HL-60 (cell line): ENCODE results near the gene MYO16.
"Not testable (repeated sequence)": the region's sequence is repeated elsewhere in the genome, so short reads cannot be mapped to it uniquely, and the experiment has no call there.

Experiments
- DNase-seq, 2 experiments: peaks; one replicate each; pipeline ENCODE4 v3.0.0-alpha.2; 2010 to 2020; ENCODE audit warnings: low read depth in 1 of 2, low spot score in 1 of 2
- H3K27ac ChIP-seq: fragments of 250-450 bp; sonication (Bioruptor Pico); replicated peaks from 2 replicates; pipeline ENCODE4 v1.5.1; 2020; ENCODE audit warnings: mild to moderate bottlenecking, moderate library complexity
- H3K27me3 ChIP-seq: fragments of 250-450 bp; sonication (Bioruptor Pico); 2 replicates; pipeline ENCODE4 v1.5.1; 2021; ENCODE audit warnings: mild to moderate bottlenecking, moderate library complexity; ENCODE audit not compliant: insufficient read depth, poor library complexity, severe bottlenecking
- H3K4me3 ChIP-seq: replicated peaks from 2 replicates; pipeline ENCODE4 v1.5.1; 2011; ENCODE audit warnings: mild to moderate bottlenecking, control low read depth, low read length; ENCODE audit not compliant: insufficient read depth
- GABPA ChIP-seq: IDR thresholded peaks from 2 replicates; pipeline ENCODE4 v1.6.1; 2012; ENCODE audit warnings: low read depth
- POLR2AphosphoS5 ChIP-seq: IDR thresholded peaks from 2 replicates; pipeline ENCODE4 v1.6.1; 2012; ENCODE audit warnings: low read depth
- REST ChIP-seq: IDR thresholded peaks from 2 replicates; pipeline ENCODE4 v1.6.1; 2012; ENCODE audit warnings: low read depth; ENCODE audit not compliant: insufficient replicate concordance
- SPI1 ChIP-seq: IDR thresholded peaks from 2 replicates; pipeline ENCODE4 v1.6.1; 2012; ENCODE audit warnings: low read depth, mild to moderate bottlenecking, borderline replicate concordance
- TF ChIP-seq, protein P1 (sequence below): IDR thresholded peaks from one replicate; pipeline ENCODE4 v1.5.1; 2011; ENCODE audit warnings: low read length, control low read depth, inconsistent platforms; ENCODE audit not compliant: insufficient read depth

The MYO16 gene

GRCh38 chr13:108779308-108779707 is 149.9 kb downstream of the MYO16 start:
- H3K27ac ChIP-seq = no peak overlapping the region
- H3K4me3 ChIP-seq = no peak overlapping the region
- no peaks in the 10 kb centered on the region for H3K27me3 ChIP-seq
- TF ChIP-seq SPI1 (no peak), REST (no peak), POLR2AphosphoS5 (no peak), GABPA (no peak)
- TF ChIP-seq, protein P1, sequence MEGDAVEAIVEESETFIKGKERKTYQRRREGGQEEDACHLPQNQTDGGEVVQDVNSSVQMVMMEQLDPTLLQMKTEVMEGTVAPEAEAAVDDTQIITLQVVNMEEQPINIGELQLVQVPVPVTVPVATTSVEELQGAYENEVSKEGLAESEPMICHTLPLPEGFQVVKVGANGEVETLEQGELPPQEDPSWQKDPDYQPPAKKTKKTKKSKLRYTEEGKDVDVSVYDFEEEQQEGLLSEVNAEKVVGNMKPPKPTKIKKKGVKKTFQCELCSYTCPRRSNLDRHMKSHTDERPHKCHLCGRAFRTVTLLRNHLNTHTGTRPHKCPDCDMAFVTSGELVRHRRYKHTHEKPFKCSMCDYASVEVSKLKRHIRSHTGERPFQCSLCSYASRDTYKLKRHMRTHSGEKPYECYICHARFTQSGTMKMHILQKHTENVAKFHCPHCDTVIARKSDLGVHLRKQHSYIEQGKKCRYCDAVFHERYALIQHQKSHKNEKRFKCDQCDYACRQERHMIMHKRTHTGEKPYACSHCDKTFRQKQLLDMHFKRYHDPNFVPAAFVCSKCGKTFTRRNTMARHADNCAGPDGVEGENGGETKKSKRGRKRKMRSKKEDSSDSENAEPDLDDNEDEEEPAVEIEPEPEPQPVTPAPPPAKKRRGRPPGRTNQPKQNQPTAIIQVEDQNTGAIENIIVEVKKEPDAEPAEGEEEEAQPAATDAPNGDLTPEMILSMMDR = no peak
- DNase-seq = no peak

- Histone ChIP-seq H3K27me3 (no peaks in the 10 kb centered on the region), H3K27ac (no peak overlapping the region), H3K4me3 (no peak overlapping the region)
- no peak for TF ChIP-seq SPI1
- TF ChIP-seq, protein P1 = no peak
- TF ChIP-seq GABPA = no peak
- no peak for TF ChIP-seq POLR2AphosphoS5
- TF ChIP-seq REST = no peak
- DNase-seq = no peak
Measured at GRCh38 chr13:108780706-108781105, 151.3 kb downstream of the MYO16 start.

- Histone ChIP-seq H3K27ac (no peak overlapping the region), H3K27me3 (no peaks in the 10 kb centered on the region), H3K4me3 (no peak overlapping the region)
- TF ChIP-seq POLR2AphosphoS5 (no peak), REST (no peak), GABPA (no peak), SPI1 (no peak)
- TF ChIP-seq, protein P1 = no peak
- no peak for DNase-seq
Measured at GRCh38 chr13:108781312-108781711, 151.9 kb downstream of the MYO16 start.

GRCh38 chr13:108782480-108782879 is 153.1 kb downstream of the MYO16 start:
- H3K4me3 ChIP-seq, H3K27ac ChIP-seq, H3K27me3 ChIP-seq, DNase-seq: not testable (repeated sequence)
